ENCODE measurements around the gene PACSIN2. TPM values are rescaled to one million over a fixed set of nuclear protein-coding genes. Genes with fewer than 3 reads are reported as not detected.
"Not testable (repeated sequence)": the region's sequence is repeated elsewhere in the genome, so short reads cannot be mapped to it uniquely, and the experiment has no call there.

Gene PACSIN2
- total and polyA plus RNA-seq, 2 experiments from 2014 or later: 36.0 to 43.7 TPM

GRCh38 chr22:42939451-42939881, 75.5 kb downstream of the PACSIN2 start:
- peak overlapping the region; percentile 63 for H3K9ac ChIP-seq

GRCh38 chr22:42938976-42939375, 76.0 kb downstream of the PACSIN2 start:
- TF ChIP-seq EZH2 (IDR thresholded peaks at IDR 0.05; ENCODE audit: insufficient read depth, poor library complexity, severe bottlenecking) (no peak), EZH2phosphoT487 (IDR thresholded peaks at IDR 0.05; ENCODE audit: insufficient read depth, low read depth) (no peak)
- Histone ChIP-seq H3F3A (ENCODE audit: insufficient read depth) (peaks cover 53% of the 10 kb centered on the region), H2AFZ (no peak overlapping the region), H4K20me1 (ENCODE audit: insufficient read depth) (no peaks in the 10 kb centered on the region), H3K9me2 (ENCODE audit: insufficient read depth) (no peaks in the 10 kb centered on the region), H3K9me3 (ENCODE audit: low read depth) (no peaks in the 10 kb centered on the region), H3K27ac (peak overlapping the region; percentile 80), H3K27me3 (replicated peaks; ENCODE audit: insufficient read depth) (no peaks in the 10 kb centered on the region), H3K4me1 (ENCODE audit: insufficient read depth) (peaks cover 57% of the 10 kb centered on the region), H3K36me3 (ENCODE audit: low read depth) (0 out of 2 replicates have a peak, but pooled peaks cover 4% of the 10 kb centered on the region), H3K9ac (peak overlapping the region; percentile 63), H3K4me2 (ENCODE audit: unreplicated experiment) (no peak overlapping the region), H3K4me3 (no peak overlapping the region), H3K79me2 (ENCODE audit: insufficient read depth) (peaks cover 90% of the 10 kb centered on the region)
- WGBS, 2 experiments (ENCODE audit: low coverage in 1 of 2, low lambda C conversion rate in 2 of 2, missing lambda C conversion rate in 2 of 2): 65% methylated on average over 5 of the region's 5 CpGs
- in situ Hi-C loops (cut with MboI): no loop called here
- DNase-seq: peak; percentile 30

More at GRCh38 chr22:42939451-42939881, 75.5 kb downstream of the PACSIN2 start:
- Histone ChIP-seq H3K79me2 (ENCODE audit: insufficient read depth) (peaks cover 90% of the 10 kb centered on the region), H3K36me3 (ENCODE audit: low read depth) (0 out of 2 replicates have a peak, but pooled peaks cover 4% of the 10 kb centered on the region), H3K9me2 (ENCODE audit: insufficient read depth) (no peaks in the 10 kb centered on the region), H3K4me3 (no peak overlapping the region), H3F3A (ENCODE audit: insufficient read depth) (peaks cover 49% of the 10 kb centered on the region), H3K27ac (peak overlapping the region; percentile 80), H4K20me1 (ENCODE audit: insufficient read depth) (no peaks in the 10 kb centered on the region), H3K9me3 (ENCODE audit: low read depth) (no peaks in the 10 kb centered on the region), H2AFZ (no peak overlapping the region), H3K4me2 (ENCODE audit: unreplicated experiment) (peak overlapping the region; percentile 40), H3K27me3 (replicated peaks; ENCODE audit: insufficient read depth) (no peaks in the 10 kb centered on the region), H3K4me1 (ENCODE audit: insufficient read depth) (peaks cover 52% of the 10 kb centered on the region)
- DNase-seq: peak; percentile 43
- in situ Hi-C loops (cut with MboI): no loop called here
- TF ChIP-seq EZH2 (IDR thresholded peaks at IDR 0.05; ENCODE audit: insufficient read depth, poor library complexity, severe bottlenecking) (no peak), EZH2phosphoT487 (IDR thresholded peaks at IDR 0.05; ENCODE audit: insufficient read depth, low read depth) (no peak)
- 52% methylated on average over 7 of the region's 7 CpGs for WGBS, 2 experiments (ENCODE audit: low coverage in 1 of 2, low lambda C conversion rate in 2 of 2, missing lambda C conversion rate in 2 of 2)

- in situ Hi-C loops (cut with MboI): no loop called here
- H3K27me3 ChIP-seq (replicated peaks; ENCODE audit: insufficient read depth): no peaks in the 10 kb centered on the region
- peaks cover 56% of the 10 kb centered on the region for H3F3A ChIP-seq (ENCODE audit: insufficient read depth)
- WGBS, 2 experiments (ENCODE audit: low coverage in 1 of 2, low lambda C conversion rate in 2 of 2, missing lambda C conversion rate in 2 of 2): 93 to 96% methylated on average over 7 of the region's 7 CpGs
- H3K9me2 ChIP-seq (ENCODE audit: insufficient read depth): no peaks in the 10 kb centered on the region
- H2AFZ ChIP-seq: no peak overlapping the region
- DNase-seq: no peak
- TF ChIP-seq EZH2 (IDR thresholded peaks at IDR 0.05; ENCODE audit: insufficient read depth, poor library complexity, severe bottlenecking): no peak
- TF ChIP-seq EZH2phosphoT487 (IDR thresholded peaks at IDR 0.05; ENCODE audit: insufficient read depth, low read depth): no peak
- no peak overlapping the region for H3K9ac ChIP-seq
- no peaks in the 10 kb centered on the region for H3K9me3 ChIP-seq (ENCODE audit: low read depth)
- no peaks in the 10 kb centered on the region for H4K20me1 ChIP-seq (ENCODE audit: insufficient read depth)
- H3K36me3 ChIP-seq (ENCODE audit: low read depth): 0 out of 2 replicates have a peak, but pooled peaks cover 3% of the 10 kb centered on the region
- H3K27ac ChIP-seq: peak overlapping the region; percentile 80
- H3K79me2 ChIP-seq (ENCODE audit: insufficient read depth): peaks cover 86% of the 10 kb centered on the region
- no peak overlapping the region for H3K4me3 ChIP-seq
- no peak overlapping the region for H3K4me2 ChIP-seq (ENCODE audit: unreplicated experiment)
- peaks cover 60% of the 10 kb centered on the region for H3K4me1 ChIP-seq (ENCODE audit: insufficient read depth)
Observed at GRCh38 chr22:42938449-42938848, 76.5 kb downstream of the PACSIN2 start.

GRCh38 chr22:42937164-42937843, 77.6 kb downstream of the PACSIN2 start:
- Histone ChIP-seq H3K4me2 (ENCODE audit: unreplicated experiment) (peak overlapping the region; percentile 65), H3K36me3 (ENCODE audit: low read depth) (no peaks in the 10 kb centered on the region), H3F3A (ENCODE audit: insufficient read depth) (peaks cover 60% of the 10 kb centered on the region), H4K20me1 (ENCODE audit: insufficient read depth) (no peaks in the 10 kb centered on the region), H3K4me1 (ENCODE audit: insufficient read depth) (peaks cover 67% of the 10 kb centered on the region), H3K27me3 (replicated peaks; ENCODE audit: insufficient read depth) (no peaks in the 10 kb centered on the region), H2AFZ (no peak overlapping the region), H3K9ac (peak overlapping the region; percentile 67), H3K4me3 (no peak overlapping the region), H3K9me2 (ENCODE audit: insufficient read depth) (no peaks in the 10 kb centered on the region), H3K79me2 (ENCODE audit: insufficient read depth) (peaks cover 85% of the 10 kb centered on the region), H3K27ac (peak overlapping the region; percentile 80), H3K9me3 (ENCODE audit: low read depth) (no peaks in the 10 kb centered on the region)
- in situ Hi-C loops (cut with MboI): no loop called here
- 54 to 59% methylated on average over 12 of the region's 12 CpGs for WGBS, 2 experiments (ENCODE audit: low coverage in 1 of 2, low lambda C conversion rate in 2 of 2, missing lambda C conversion rate in 2 of 2)
- peak; percentile 95 for DNase-seq
- TF ChIP-seq EZH2 (IDR thresholded peaks at IDR 0.05; ENCODE audit: insufficient read depth, poor library complexity, severe bottlenecking) (no peak), EZH2phosphoT487 (IDR thresholded peaks at IDR 0.05; ENCODE audit: insufficient read depth, low read depth) (no peak)

- H2AFZ ChIP-seq; H3K36me3 ChIP-seq (ENCODE audit: low read depth); H4K20me1 ChIP-seq (ENCODE audit: insufficient read depth); H3K4me2 ChIP-seq (ENCODE audit: unreplicated experiment); H3K27me3 ChIP-seq (replicated peaks; ENCODE audit: insufficient read depth); DNase-seq; H3K4me3 ChIP-seq; H3K9me2 ChIP-seq (ENCODE audit: insufficient read depth); H3K9me3 ChIP-seq (ENCODE audit: low read depth); in situ Hi-C loops (cut with MboI): not testable (repeated sequence)
- peaks cover 86% of the 10 kb centered on the region for H3K79me2 ChIP-seq (ENCODE audit: insufficient read depth)
- H3F3A ChIP-seq (ENCODE audit: insufficient read depth): peaks cover 64% of the 10 kb centered on the region
- WGBS, 2 experiments (ENCODE audit: low coverage in 1 of 2, low lambda C conversion rate in 2 of 2, missing lambda C conversion rate in 2 of 2): 97 to 98% methylated on average over 6 of the region's 6 CpGs
- H3K4me1 ChIP-seq (ENCODE audit: insufficient read depth): peaks cover 70% of the 10 kb centered on the region
- peak overlapping the region; percentile 56 for H3K27ac ChIP-seq
- H3K9ac ChIP-seq: peak overlapping the region; percentile 67; the same call in 1 of the 2 replicates
Observed at GRCh38 chr22:42936680-42937079, 78.3 kb downstream of the PACSIN2 start.

All from GM23248 (cell line).